GM11168 (cell line): ENCODE measurements around the gene CDK2.
"Not testable (repeated sequence)": the region's sequence is repeated elsewhere in the genome, so short reads cannot be mapped to it uniquely, and the experiment has no call there.

ENCODE experiments used
- in situ Hi-C: fragments of 300-500 bp; cut with MboI; formaldehyde crosslinking; loops from one replicate; pipeline ENCODE4 v1.12.0; 2022; ENCODE audit warnings: low sequenced_read_pairs; ENCODE audit not compliant: unreplicated experiment

Gene CDK2

GRCh38 chr12:55974308-55974730, 7.7 kb downstream of the CDK2 start:
- in situ Hi-C loops = no loop called here

GRCh38 chr12:55978393-55978792, 11.8 kb downstream of the CDK2 start:
- in situ Hi-C loops = no loop called here

GRCh38 chr12:55979069-55979468, 12.4 kb downstream of the CDK2 start:
- in situ Hi-C loops = no loop called here

- in situ Hi-C loops = not testable (repeated sequence)
Observed at GRCh38 chr12:55981882-55982281, 15.3 kb downstream of the CDK2 start.

- in situ Hi-C loops = no loop called here
Observed at GRCh38 chr12:55982319-55982936, 15.8 kb downstream of the CDK2 start.

GRCh38 chr12:55983232-55983842, 16.7 kb downstream of the CDK2 start:
- in situ Hi-C loops = no loop called here

GRCh38 chr12:55984861-55985260, 18.2 kb downstream of the CDK2 start:
- in situ Hi-C loops = no loop called here

GRCh38 chr12:55985341-55985740, 18.7 kb downstream of the CDK2 start:
- in situ Hi-C loops = no loop called here

- in situ Hi-C loops = not testable (repeated sequence)
Observed at GRCh38 chr12:55985976-55986375, 19.3 kb downstream of the CDK2 start.

- in situ Hi-C loops = no loop called here
Observed at GRCh38 chr12:55991110-55991509, 24.5 kb downstream of the CDK2 start.

- in situ Hi-C loops = no loop called here
Observed at GRCh38 chr12:55993230-55993853, 26.7 kb downstream of the CDK2 start.

GRCh38 chr12:55995366-55995765, 28.7 kb downstream of the CDK2 start:
- in situ Hi-C loops = no loop called here

GRCh38 chr12:55996201-55996714, 29.6 kb downstream of the CDK2 start:
- in situ Hi-C loops = no loop called here

- in situ Hi-C loops = no loop called here
Observed at GRCh38 chr12:55996715-55997534, 30.3 kb downstream of the CDK2 start, which contains the start of gene SUOX. SUOX (plus strand) TSS chr12:55997276; CDS start chr12:56002222, 4,946 bp downstream.

- in situ Hi-C loops = no loop called here
Observed at GRCh38 chr12:55997535-55997859, 30.9 kb downstream of the CDK2 start.

GRCh38 chr12:55999522-55999921, 32.9 kb downstream of the CDK2 start:
- in situ Hi-C loops = not testable (repeated sequence)

GRCh38 chr12:55999999-56000540, 33.4 kb downstream of the CDK2 start:
- in situ Hi-C loops = not testable (repeated sequence)

- in situ Hi-C loops = no loop called here
Observed at GRCh38 chr12:56001487-56002100, 35.0 kb downstream of the CDK2 start.

GRCh38 chr12:56003376-56003775, 36.7 kb downstream of the CDK2 start:
- in situ Hi-C loops = not testable (repeated sequence)

GRCh38 chr12:56004211-56004610, 37.6 kb downstream of the CDK2 start:
- in situ Hi-C loops = no loop called here
